ENCODE measurements around the gene ITPR2.
"Not testable (repeated sequence)": the region's sequence is repeated elsewhere in the genome, so short reads cannot be mapped to it uniquely, and the experiment has no call there.

ITPR2 gene

DNA sequence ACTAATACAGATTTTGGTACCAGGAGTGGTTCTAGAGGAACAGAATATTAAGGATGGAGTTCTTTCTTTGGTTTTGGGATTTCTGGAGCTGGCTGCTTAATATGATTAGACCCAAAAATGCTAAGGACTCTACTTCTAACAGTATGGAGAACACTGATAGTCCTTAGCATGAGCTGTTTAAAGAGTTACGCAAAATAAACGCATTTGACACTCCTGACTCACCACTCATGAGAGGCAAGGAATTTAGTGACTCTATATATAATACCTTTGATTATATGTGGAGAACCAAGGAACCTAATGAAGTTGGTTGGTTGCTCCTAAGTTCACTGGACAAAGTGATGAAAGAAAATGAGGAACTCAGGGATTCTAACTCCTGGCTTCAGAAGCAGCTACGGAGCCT, 57.0 kb downstream of the ITPR2 start:
- not testable (repeated sequence) for H3K9me3 ChIP-seq (ENCODE audit: control insufficient read depth, low read length); H3K4me1 ChIP-seq (ENCODE audit: control insufficient read depth, insufficient read depth, low read length); H3K4me3 ChIP-seq (ENCODE audit: low read length); H3K36me3 ChIP-seq (ENCODE audit: control insufficient read depth, insufficient read depth, low read length); H3K27me3 ChIP-seq (ENCODE audit: control insufficient read depth, insufficient read depth, low read length); H3K9ac ChIP-seq (ENCODE audit: low read length)

DNA sequence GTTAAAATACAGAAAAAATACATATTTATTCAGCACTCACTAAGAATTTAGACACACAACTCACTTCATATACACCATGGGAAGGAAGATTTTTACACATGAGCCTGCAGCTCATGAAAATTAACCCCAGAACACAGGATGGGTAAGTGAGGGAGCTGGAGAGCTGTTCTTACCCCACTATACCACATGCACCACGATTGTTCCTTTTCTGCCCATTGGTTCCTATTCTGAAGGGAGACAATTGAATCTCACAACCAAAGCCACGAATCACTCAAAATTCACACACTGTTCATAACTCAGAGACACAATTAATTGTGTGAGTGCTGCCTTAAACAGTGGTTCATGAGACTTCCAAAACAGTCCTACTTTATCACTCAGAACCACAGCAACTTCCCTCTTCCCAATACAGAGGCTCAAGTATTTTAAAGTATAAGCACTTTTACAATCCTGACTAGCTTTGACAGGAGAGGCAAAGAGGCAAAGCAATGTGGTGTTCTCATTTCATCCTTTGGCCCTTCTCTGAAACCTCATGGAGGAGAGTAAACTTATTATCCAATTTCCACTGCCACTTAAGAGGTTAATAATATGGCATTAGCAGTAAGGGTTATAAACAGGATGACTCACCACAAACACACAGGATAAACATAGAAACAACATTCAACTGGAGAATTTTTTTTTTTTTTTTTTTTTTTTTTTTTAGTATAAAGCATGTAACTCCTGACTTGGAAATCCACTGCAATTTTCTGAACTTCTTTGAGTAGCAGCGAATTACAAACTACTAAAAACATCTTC, 59.5 kb downstream of the ITPR2 start:
- no peaks in the 10 kb centered on the region for H3K9me3 ChIP-seq (ENCODE audit: control insufficient read depth, low read length)
- H3K36me3 ChIP-seq (ENCODE audit: control insufficient read depth, insufficient read depth, low read length) = no peaks in the 10 kb centered on the region
- H3K4me3 ChIP-seq (ENCODE audit: low read length) = no peak overlapping the region
- no peaks in the 10 kb centered on the region for H3K27me3 ChIP-seq (ENCODE audit: control insufficient read depth, insufficient read depth, low read length)
- no peak overlapping the region for H3K9ac ChIP-seq (ENCODE audit: low read length)
- peaks cover 17% of the 10 kb centered on the region for H3K4me1 ChIP-seq (ENCODE audit: control insufficient read depth, insufficient read depth, low read length)

DNA sequence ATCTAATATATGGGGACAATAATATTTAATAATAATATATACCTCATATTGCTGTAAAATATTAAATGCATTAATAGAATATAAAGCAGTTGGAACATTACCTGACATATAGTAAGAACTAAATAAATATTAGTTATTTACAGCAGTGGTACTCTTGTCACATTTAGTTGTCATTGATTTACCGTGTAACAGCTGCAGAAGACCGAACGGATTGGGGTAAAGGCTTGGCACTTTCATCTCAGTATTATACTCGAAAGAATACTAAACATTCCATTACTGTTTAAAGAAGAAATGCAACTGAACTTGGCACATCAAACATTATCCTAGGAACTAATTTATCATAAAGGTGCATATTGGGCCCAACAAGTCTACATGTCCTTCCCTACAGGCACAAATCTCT, 61.1 kb downstream of the ITPR2 start:
- Histone ChIP-seq H3K4me1 (ENCODE audit: control insufficient read depth, insufficient read depth, low read length) (peaks cover 18% of the 10 kb centered on the region), H3K9me3 (ENCODE audit: control insufficient read depth, low read length) (no peaks in the 10 kb centered on the region), H3K36me3 (ENCODE audit: control insufficient read depth, insufficient read depth, low read length) (no peaks in the 10 kb centered on the region), H3K4me3 (ENCODE audit: low read length) (no peak overlapping the region), H3K27me3 (ENCODE audit: control insufficient read depth, insufficient read depth, low read length) (no peaks in the 10 kb centered on the region), H3K9ac (ENCODE audit: low read length) (no peak overlapping the region)

DNA sequence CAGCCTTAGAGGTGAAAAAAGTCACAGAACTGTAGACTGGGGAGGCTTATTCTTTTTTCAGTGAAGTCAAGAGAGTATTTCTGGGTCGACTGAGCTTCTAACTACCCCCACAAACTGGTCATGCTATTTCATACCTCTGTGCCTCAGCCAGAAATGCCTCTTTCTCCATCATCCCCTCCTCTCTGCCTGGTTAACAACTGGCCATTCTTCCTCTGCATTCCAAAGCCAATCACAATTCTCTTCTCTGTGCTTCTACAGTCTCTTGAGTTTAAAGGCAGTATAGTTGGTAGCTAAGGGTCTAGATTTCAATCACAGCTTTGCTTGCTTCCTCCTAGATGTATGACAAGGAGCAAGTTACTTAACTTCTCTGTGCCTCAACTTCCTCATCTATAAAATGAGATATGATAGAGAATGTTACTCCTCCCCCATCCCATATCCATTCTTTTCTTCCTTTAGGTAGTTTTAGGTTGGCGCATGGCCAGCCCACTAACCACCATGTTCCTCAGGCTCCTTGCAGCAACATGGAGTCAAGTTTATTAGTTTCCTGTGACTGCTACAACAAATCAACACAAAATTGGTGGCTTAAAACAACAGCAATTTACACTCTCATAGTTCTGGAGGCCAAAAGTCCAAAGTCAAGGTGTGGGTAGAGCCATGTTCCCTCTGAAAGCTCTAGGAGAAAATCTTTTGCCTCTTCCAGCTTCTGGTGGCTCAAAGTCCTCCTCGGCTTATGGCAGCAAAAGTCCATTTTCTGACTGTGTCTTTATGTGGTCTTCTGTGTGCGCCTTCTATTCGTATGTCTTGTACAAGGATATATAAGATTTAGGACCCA, 62.5 kb downstream of the ITPR2 start:
- no peaks in the 10 kb centered on the region for H3K9me3 ChIP-seq (ENCODE audit: control insufficient read depth, low read length)
- H3K9ac ChIP-seq (ENCODE audit: low read length) = no peak overlapping the region
- peaks cover 18% of the 10 kb centered on the region for H3K4me1 ChIP-seq (ENCODE audit: control insufficient read depth, insufficient read depth, low read length)
- H3K4me3 ChIP-seq (ENCODE audit: low read length) = no peak overlapping the region
- H3K36me3 ChIP-seq (ENCODE audit: control insufficient read depth, insufficient read depth, low read length) = no peaks in the 10 kb centered on the region
- no peaks in the 10 kb centered on the region for H3K27me3 ChIP-seq (ENCODE audit: control insufficient read depth, insufficient read depth, low read length)

DNA sequence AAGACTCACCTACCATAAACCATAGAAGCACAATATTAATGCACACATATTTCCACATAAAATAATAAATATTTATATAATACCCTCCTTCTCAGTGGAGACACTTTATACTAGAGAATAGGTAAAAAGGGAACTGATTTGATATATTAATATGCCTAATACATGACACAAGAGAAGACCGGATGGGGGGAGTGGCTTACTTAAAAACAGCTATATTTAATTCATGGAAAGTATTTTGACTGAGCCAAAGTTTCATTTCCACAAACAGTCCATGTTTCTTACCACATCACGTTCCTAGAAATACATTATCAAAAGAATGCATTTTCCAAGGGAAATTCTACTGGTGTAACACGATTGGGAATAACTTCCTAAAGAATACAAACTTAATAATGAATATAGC, 63.4 kb downstream of the ITPR2 start:
- H3K4me1 ChIP-seq (ENCODE audit: control insufficient read depth, insufficient read depth, low read length) = peaks cover 18% of the 10 kb centered on the region
- H3K9me3 ChIP-seq (ENCODE audit: control insufficient read depth, low read length) = no peaks in the 10 kb centered on the region
- no peaks in the 10 kb centered on the region for H3K27me3 ChIP-seq (ENCODE audit: control insufficient read depth, insufficient read depth, low read length)
- no peaks in the 10 kb centered on the region for H3K36me3 ChIP-seq (ENCODE audit: control insufficient read depth, insufficient read depth, low read length)
- H3K9ac ChIP-seq (ENCODE audit: low read length) = no peak overlapping the region
- H3K4me3 ChIP-seq (ENCODE audit: low read length) = no peak overlapping the region

DNA sequence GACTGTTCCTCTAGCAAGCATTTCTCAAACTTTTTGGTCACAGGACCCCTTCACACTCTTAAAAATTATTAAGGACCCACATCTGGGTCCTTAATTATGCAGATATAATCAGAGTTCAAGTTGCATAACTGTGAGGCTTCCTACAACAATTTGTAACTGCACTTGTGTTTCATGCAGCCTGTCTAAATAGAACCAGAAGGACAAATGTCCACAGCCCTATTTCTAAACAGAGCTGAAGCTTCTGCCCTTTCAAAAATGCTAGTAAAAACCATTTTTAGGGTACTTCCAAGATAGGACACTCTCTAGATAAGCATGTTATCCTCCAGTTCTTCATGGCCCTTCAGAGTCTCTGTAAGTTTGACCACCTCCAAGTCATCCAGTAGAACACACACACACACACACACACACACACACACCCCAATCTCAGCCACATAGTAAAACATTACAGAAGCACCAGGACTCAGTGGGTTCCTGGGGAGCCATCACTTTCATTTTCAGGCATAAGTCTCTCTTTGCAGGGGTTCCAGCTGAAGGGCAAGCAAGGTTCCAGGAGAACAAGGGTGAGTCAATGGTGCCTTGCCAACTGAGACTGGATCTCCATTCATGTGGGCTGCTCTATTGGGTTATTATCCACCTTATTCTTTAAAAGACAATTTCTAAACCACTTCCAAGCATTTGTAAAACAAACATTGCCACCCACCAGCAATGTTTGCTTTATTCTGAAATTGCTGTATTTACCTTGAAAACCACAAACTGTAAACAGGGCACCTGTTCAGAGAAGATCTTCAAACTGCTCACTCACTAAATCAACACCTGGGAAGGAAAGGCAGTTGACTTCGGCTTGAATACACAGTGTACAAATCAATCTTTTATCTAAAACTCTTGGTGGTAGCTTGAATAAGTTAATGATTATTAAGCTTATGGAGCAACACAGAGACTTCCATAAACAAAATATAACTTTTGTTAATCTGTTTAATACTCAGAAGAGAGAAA, 64.1 kb downstream of the ITPR2 start:
- no peak overlapping the region for H3K4me3 ChIP-seq (ENCODE audit: low read length)
- H3K9me3 ChIP-seq (ENCODE audit: control insufficient read depth, low read length) = no peaks in the 10 kb centered on the region
- no peaks in the 10 kb centered on the region for H3K27me3 ChIP-seq (ENCODE audit: control insufficient read depth, insufficient read depth, low read length)
- H3K9ac ChIP-seq (ENCODE audit: low read length) = no peak overlapping the region
- no peaks in the 10 kb centered on the region for H3K36me3 ChIP-seq (ENCODE audit: control insufficient read depth, insufficient read depth, low read length)
- H3K4me1 ChIP-seq (ENCODE audit: control insufficient read depth, insufficient read depth, low read length) = peaks cover 18% of the 10 kb centered on the region

DNA sequence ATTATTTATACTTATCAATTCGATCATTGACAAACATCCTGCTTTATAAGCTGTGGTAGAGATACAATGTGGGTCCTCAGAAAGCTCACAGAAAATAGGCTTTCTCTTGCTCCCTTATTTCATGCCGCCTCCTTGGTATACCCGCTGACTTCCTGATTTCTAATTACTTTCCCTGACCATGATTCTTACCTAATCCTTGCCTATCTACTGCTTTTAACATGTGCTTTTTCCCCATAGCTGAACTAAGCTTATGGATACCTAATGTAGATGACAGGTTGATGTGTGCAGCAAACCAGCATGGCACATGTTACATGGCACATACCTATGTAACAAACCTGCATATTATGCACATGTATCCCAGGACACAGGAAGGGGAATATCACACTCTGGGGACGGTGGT, 65.1 kb downstream of the ITPR2 start:
- H3K36me3 ChIP-seq (ENCODE audit: control insufficient read depth, insufficient read depth, low read length) = no peaks in the 10 kb centered on the region
- H3K27me3 ChIP-seq (ENCODE audit: control insufficient read depth, insufficient read depth, low read length) = no peaks in the 10 kb centered on the region
- H3K4me1 ChIP-seq (ENCODE audit: control insufficient read depth, insufficient read depth, low read length) = peaks cover 18% of the 10 kb centered on the region
- H3K9ac ChIP-seq (ENCODE audit: low read length) = no peak overlapping the region
- H3K9me3 ChIP-seq (ENCODE audit: control insufficient read depth, low read length) = no peaks in the 10 kb centered on the region
- no peak overlapping the region for H3K4me3 ChIP-seq (ENCODE audit: low read length)

DNA sequence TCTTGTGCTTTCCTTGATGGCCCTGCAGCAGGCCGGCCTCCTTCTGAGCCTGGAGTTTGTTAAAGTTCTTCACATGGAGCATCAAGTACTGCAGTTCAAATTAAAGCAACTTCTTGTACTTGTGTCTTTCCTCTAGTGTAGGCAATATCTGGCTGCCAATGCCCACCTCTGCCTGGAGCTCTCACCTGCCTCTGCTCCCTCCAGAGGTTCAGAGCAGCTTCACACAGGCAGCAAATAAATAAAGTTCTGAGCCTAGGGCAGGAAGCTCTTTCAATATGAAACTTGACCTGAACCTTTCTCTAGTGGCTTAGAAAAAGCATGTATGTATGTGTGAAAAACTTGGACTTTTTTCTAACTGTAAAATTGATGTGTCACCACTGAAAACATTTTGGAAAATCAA, 65.9 kb downstream of the ITPR2 start:
- Histone ChIP-seq H3K4me3 (ENCODE audit: low read length) (no peak overlapping the region), H3K4me1 (ENCODE audit: control insufficient read depth, insufficient read depth, low read length) (peaks cover 18% of the 10 kb centered on the region), H3K9me3 (ENCODE audit: control insufficient read depth, low read length) (no peaks in the 10 kb centered on the region), H3K9ac (ENCODE audit: low read length) (no peak overlapping the region), H3K27me3 (ENCODE audit: control insufficient read depth, insufficient read depth, low read length) (no peaks in the 10 kb centered on the region), H3K36me3 (ENCODE audit: control insufficient read depth, insufficient read depth, low read length) (no peaks in the 10 kb centered on the region)

DNA sequence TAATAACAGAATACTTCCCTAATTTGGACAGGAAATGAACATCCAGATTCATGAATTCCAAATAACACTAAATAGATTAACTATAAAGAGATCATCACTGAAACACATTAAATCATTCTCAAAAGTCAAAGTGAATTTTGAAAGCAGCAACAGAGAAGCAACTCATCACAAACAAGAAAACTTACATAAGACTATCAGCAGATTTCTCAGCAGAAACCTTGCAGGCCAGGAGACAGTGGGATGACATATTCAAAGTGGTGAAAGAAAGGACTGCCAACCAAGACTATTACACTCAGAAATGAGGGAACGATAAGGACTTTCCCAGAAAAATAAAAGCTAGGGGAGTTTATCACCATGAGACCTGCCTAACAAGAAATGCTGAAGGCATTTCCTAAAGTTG, 70.8 kb downstream of the ITPR2 start:
- Histone ChIP-seq H3K27me3 (ENCODE audit: control insufficient read depth, insufficient read depth, low read length) (no peaks in the 10 kb centered on the region), H3K4me1 (ENCODE audit: control insufficient read depth, insufficient read depth, low read length) (no peaks in the 10 kb centered on the region), H3K9ac (ENCODE audit: low read length) (no peak overlapping the region), H3K9me3 (ENCODE audit: control insufficient read depth, low read length) (no peaks in the 10 kb centered on the region), H3K36me3 (ENCODE audit: control insufficient read depth, insufficient read depth, low read length) (no peaks in the 10 kb centered on the region), H3K4me3 (ENCODE audit: low read length) (no peak overlapping the region)

DNA sequence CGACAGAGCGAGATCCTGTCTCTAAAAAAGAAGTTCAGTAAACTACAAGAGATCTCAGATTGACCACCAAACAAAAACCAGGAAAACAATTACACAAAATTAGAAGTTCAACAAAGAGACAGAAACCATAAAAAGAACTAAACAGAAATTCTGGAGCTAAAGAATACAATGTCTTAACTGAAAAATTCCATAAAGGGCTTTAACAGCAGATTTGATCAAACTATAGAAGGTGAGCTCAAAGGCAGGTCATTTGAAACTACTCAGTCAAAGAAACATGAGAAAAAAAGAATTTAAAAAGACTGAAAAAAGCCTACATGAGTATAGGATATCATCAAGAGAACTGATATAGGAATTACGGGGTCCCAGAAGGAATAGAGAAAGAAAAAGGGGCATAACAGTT, 71.2 kb downstream of the ITPR2 start:
- H3K9ac ChIP-seq (ENCODE audit: low read length) = no peak overlapping the region
- no peaks in the 10 kb centered on the region for H3K36me3 ChIP-seq (ENCODE audit: control insufficient read depth, insufficient read depth, low read length)
- no peaks in the 10 kb centered on the region for H3K27me3 ChIP-seq (ENCODE audit: control insufficient read depth, insufficient read depth, low read length)
- H3K9me3 ChIP-seq (ENCODE audit: control insufficient read depth, low read length) = no peaks in the 10 kb centered on the region
- H3K4me1 ChIP-seq (ENCODE audit: control insufficient read depth, insufficient read depth, low read length) = no peaks in the 10 kb centered on the region
- no peak overlapping the region for H3K4me3 ChIP-seq (ENCODE audit: low read length)

DNA sequence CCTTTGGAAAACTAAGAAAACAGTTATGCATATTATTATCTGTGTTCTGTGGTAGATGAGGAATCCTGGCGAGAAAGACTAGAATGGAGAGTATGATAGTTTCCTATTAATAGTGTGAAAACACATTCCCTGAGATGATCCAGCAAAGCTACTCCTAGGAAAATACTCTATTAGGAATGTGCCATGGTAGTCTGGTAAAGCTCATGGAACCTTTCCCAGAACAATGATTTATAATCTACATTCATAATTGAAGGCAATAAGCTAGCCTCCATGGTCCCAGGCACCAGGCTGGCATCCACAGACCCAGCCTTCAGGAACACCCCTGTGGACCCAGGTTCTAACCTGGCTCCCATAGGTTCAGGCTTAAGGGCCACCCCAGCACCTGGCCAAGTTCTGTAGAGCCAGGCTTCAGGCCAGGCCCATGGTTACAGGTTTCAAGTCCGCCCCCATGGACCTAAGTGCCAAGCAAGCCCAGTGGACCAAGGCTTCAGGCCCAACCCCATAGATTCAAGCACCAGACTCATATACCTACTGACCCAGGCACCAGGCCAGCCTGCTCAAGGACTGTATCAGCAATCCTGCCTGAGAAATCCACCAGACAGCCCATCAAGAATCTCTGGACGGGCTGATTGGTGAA, 72.2 kb downstream of the ITPR2 start:
- H3K27me3 ChIP-seq (ENCODE audit: control insufficient read depth, insufficient read depth, low read length) = no peaks in the 10 kb centered on the region
- no peak overlapping the region for H3K9ac ChIP-seq (ENCODE audit: low read length)
- H3K4me3 ChIP-seq (ENCODE audit: low read length) = no peak overlapping the region
- H3K36me3 ChIP-seq (ENCODE audit: control insufficient read depth, insufficient read depth, low read length) = no peaks in the 10 kb centered on the region
- no peaks in the 10 kb centered on the region for H3K4me1 ChIP-seq (ENCODE audit: control insufficient read depth, insufficient read depth, low read length)
- no peaks in the 10 kb centered on the region for H3K9me3 ChIP-seq (ENCODE audit: control insufficient read depth, low read length)

All from mucosa of stomach (tissue), 1 donor.